OCI-LY3 (cell line): ENCODE data around the gene CASS4.
A peak's percentile ranks its signal among the peaks of the same experiment; 100 is the strongest.

Experiments
- H2AFZ ChIP-seq: fragments of 200-600, 300-600 bp; shearing (Covaris generic); 2 replicates; pipeline ENCODE4 v1.6.0; 2014; ENCODE audit warnings: antibody characterized with exemption, low read depth, low read length
- H3K27ac ChIP-seq: fragments of 200-600, 300-600 bp; sonication (generic); 2 replicates; pipeline ENCODE4 v1.5.1; 2014; ENCODE audit warnings: mild to moderate bottlenecking, low read length, moderate library complexity, mixed read lengths
- H3K27me3 ChIP-seq: fragments of 200-600, 300-600 bp; sonication (generic); 2 replicates; pipeline ENCODE4 v1.6.1; 2014; ENCODE audit warnings: low read depth, low read length, mixed read lengths
- H3K36me3 ChIP-seq: fragments of 200-600, 300-600 bp; sonication (generic); replicated peaks from 2 replicates; pipeline ENCODE3; 2014; ENCODE audit warnings: low read depth, low read length, mixed read lengths
- H3K4me1 ChIP-seq: fragments of 300-600, 200-600 bp; sonication (generic); 2 replicates; pipeline ENCODE4 v1.6.1; 2014; ENCODE audit warnings: low read length, mixed read lengths
- H3K4me2 ChIP-seq: fragments of 200-600, 300-600 bp; sonication (generic); 2 replicates; pipeline ENCODE4 v1.6.1; 2014; ENCODE audit warnings: low read length, mixed read lengths
- H3K4me3 ChIP-seq: fragments of 300-600, 200-600 bp; sonication (generic); 2 replicates; pipeline ENCODE4 v1.5.1; 2014; ENCODE audit warnings: antibody characterized with exemption, mild to moderate bottlenecking, low read length, moderate library complexity
- H3K79me2 ChIP-seq: fragments of 300-600, 200-600 bp; shearing (Covaris generic); 2 replicates; pipeline ENCODE4 v1.6.1; 2014; ENCODE audit warnings: mild to moderate bottlenecking, low read length, mixed read lengths
- H3K9ac ChIP-seq: fragments of 300-600, 200-600 bp; shearing (Covaris generic); 2 replicates; pipeline ENCODE4 v1.6.0; 2014; ENCODE audit warnings: mild to moderate bottlenecking, low read length, moderate library complexity
- H3K9me3 ChIP-seq: fragments of 200-600, 300-600 bp; shearing (Covaris generic); 2 replicates; pipeline ENCODE4 v1.6.1; 2014; ENCODE audit warnings: low read length, mixed read lengths; ENCODE audit not compliant: insufficient read depth
- H4K20me1 ChIP-seq: fragments of 200-600, 300-600 bp; sonication (generic); 2 replicates; pipeline ENCODE4 v1.6.1; 2016; ENCODE audit warnings: low read length, mixed read lengths; ENCODE audit not compliant: insufficient read depth
- EZH2phosphoT487 ChIP-seq: fragments of 200-600 bp; shearing (Covaris generic); IDR thresholded peaks from 2 replicates; pipeline ENCODE4 v1.6.1; 2018; ENCODE audit warnings: antibody characterized with exemption, mixed run types, low read depth
- TF ChIP-seq, protein P1 (sequence below): fragments of 200-600, 300-600 bp; sonication (generic); IDR thresholded peaks from 2 replicates; pipeline ENCODE4 v1.5.1; 2014; ENCODE audit warnings: antibody characterized with exemption, low read length, low read depth

CASS4 gene

DNA sequence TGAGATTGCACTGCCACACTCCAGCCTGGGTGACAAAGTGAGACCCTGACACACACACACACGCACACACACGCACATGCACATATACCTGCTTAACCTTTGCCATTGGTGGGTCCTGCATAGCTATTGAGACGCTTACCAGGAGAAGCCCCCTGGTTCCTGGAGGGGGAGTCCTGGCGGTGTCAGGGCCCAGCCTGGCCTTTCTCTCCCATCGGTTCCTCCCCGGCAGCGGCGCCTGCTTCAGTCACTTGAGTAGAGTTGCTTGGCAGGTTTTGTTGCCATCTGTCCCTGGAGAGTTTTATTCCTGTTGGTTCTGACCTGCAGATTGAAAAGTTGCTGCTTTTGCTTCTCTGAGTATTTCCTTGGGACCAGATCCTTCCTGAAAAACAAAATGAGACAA lies 91.9 kb downstream of the CASS4 start:
- Histone ChIP-seq H3K79me2 (no peaks in the 10 kb centered on the region), H3K4me3 (no peak overlapping the region), H3K9me3 (no peaks in the 10 kb centered on the region), H3K4me1 (no peaks in the 10 kb centered on the region), H2AFZ (no peak overlapping the region), H3K27me3 (no peaks in the 10 kb centered on the region), H4K20me1 (no peaks in the 10 kb centered on the region; the same call in 1 of the 2 replicates), H3K27ac (no peak overlapping the region), H3K4me2 (no peak overlapping the region), H3K9ac (no peak overlapping the region), H3K36me3 (peaks cover 12% of the 10 kb centered on the region)
- TF ChIP-seq, protein P1, sequence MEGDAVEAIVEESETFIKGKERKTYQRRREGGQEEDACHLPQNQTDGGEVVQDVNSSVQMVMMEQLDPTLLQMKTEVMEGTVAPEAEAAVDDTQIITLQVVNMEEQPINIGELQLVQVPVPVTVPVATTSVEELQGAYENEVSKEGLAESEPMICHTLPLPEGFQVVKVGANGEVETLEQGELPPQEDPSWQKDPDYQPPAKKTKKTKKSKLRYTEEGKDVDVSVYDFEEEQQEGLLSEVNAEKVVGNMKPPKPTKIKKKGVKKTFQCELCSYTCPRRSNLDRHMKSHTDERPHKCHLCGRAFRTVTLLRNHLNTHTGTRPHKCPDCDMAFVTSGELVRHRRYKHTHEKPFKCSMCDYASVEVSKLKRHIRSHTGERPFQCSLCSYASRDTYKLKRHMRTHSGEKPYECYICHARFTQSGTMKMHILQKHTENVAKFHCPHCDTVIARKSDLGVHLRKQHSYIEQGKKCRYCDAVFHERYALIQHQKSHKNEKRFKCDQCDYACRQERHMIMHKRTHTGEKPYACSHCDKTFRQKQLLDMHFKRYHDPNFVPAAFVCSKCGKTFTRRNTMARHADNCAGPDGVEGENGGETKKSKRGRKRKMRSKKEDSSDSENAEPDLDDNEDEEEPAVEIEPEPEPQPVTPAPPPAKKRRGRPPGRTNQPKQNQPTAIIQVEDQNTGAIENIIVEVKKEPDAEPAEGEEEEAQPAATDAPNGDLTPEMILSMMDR = no peak
- no peak for TF ChIP-seq EZH2phosphoT487

- Histone ChIP-seq H3K27me3 (no peaks in the 10 kb centered on the region), H3K36me3 (peaks cover 12% of the 10 kb centered on the region), H3K9me3 (no peaks in the 10 kb centered on the region), H3K4me2 (no peak overlapping the region), H3K27ac (no peak overlapping the region), H3K4me1 (no peaks in the 10 kb centered on the region), H3K4me3 (no peak overlapping the region), H3K9ac (no peak overlapping the region), H3K79me2 (no peaks in the 10 kb centered on the region), H4K20me1 (no peaks in the 10 kb centered on the region; the same call in 1 of the 2 replicates), H2AFZ (no peak overlapping the region)
- TF ChIP-seq, protein P1 = peak; percentile 69
- TF ChIP-seq EZH2phosphoT487 = no peak
Observed at GRCh38 chr20:56504373-56505005, 92.4 kb downstream of the CASS4 start.

GRCh38 chr20:56506103-56506502 lies 94.0 kb downstream of the CASS4 start:
- Histone ChIP-seq H3K4me2 (no peak overlapping the region), H3K4me1 (no peaks in the 10 kb centered on the region), H3K27ac (no peak overlapping the region), H3K9me3 (no peaks in the 10 kb centered on the region), H3K4me3 (no peak overlapping the region), H2AFZ (no peak overlapping the region), H3K79me2 (no peaks in the 10 kb centered on the region), H4K20me1 (no peaks in the 10 kb centered on the region; the same call in 1 of the 2 replicates), H3K9ac (no peak overlapping the region), H3K27me3 (no peaks in the 10 kb centered on the region), H3K36me3 (peaks cover 12% of the 10 kb centered on the region)
- TF ChIP-seq EZH2phosphoT487 = no peak
- TF ChIP-seq, protein P1 = no peak
